ENCODE results near the gene PBX1.

PBX1 gene

DNA sequence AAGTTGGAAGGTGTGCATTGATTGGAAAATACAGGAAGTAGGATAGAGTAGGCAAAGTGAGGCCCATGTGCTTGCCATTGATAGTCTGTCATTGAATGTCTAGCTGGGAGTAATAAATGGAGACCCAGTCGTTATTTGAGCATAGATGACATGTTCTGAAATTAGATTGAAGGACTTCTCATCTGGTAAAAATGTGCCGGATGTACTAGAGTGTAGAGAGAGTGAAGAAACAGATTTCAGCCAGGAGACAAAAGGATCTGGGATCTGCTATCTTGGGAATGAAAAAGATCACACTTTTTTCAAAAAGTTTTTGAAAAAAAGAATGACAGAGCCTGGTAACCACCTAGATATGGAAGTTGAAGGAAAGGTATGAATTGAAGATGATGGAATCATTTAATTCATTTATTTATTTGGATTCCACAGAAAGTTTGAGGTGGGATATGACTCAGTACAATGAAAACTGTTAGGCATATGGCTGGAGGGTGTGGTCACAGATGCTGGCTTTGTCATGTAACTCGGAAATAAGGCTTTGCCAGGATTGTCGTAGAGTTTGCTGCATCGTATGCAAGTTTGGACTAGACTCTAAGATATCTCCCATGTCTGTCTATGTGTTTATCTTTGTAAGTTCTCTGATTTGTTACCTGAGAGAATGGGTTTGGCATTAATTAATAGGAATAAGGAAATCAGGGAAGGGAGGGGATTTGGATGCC lies 137.1 kb downstream of the PBX1 start:
- DNase-seq (ENCODE audit: low spot score): no peak

DNA sequence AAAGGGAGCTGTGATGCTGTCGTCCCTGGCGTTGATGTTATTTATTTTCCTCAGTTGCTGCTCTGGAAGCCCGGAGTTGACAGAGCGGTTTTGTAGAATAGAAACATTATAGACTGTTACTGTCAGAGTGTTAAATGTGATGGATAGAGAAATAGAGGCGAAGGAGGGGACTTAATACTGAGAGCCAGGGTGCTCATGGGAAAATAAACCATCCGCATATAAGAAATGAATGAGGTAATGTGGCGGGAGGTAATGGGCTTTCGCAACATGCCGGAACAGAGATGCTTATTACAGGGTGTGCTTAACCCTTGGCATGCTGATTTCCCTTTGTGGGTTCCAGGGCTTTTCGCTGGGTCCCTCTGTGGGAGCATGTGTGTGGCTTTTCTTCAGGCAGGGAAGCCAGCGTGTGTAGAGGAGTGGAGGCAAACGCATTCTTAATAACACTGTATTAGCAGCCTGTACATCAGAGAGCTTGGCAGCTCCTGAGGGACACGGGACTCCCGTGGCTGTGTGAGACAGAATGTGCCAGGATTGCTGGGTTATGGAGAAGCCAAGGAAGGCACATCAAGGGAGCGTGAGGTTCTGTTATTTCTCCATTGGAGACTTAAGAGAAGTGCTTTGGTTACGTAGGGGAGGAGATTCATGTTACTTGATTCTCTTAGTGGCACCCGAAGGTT lies 141.0 kb downstream of the PBX1 start:
- DNase-seq (ENCODE audit: low spot score): no peak

DNA sequence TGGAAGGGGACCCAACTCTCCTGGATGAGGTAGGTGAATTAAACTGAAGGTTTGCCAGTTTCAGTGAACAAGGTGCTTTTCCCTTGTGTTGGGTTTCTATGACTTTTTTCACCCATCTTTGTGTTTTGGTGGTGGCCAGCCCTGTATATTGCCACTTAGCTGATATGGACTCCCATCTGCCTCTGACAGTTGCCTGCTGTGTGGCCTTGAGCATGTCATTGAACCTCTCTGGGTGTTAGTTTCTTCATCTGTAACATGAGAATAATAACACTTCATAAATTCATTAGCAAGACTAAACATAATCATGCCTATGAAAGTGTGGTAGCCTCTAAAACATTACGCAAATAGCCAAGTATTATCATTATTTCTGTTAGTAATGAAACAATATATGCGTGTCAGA lies 141.7 kb downstream of the PBX1 start:
- DNase-seq (ENCODE audit: low spot score): no peak

DNA sequence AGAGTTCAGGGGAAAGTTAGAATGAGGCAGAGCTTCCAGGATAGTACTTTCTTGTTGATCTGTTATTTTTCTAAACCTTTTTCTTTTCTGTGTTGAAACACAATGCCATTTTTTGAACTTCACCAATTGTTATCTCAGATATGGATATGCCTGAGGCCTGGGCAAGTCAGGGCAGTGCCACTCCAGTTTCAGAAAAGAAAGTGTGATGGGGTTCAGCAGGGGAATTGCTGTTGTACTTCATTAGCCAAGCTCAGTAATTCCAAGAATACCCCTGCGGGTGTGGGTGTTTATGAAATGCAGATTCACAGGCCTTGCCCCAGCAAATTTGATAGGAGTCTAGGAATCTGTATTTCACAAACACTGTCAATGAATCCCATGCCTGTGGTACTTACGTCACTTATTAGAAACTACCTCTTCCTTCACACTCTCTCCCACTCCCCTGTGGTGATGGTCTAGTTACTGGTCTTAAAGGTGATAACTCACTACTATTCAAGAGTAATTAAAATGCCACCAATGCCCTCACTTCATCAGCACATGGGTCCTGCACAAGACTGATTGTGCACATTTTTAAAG lies 142.3 kb downstream of the PBX1 start:
- no peak for DNase-seq (ENCODE audit: low spot score)

DNA sequence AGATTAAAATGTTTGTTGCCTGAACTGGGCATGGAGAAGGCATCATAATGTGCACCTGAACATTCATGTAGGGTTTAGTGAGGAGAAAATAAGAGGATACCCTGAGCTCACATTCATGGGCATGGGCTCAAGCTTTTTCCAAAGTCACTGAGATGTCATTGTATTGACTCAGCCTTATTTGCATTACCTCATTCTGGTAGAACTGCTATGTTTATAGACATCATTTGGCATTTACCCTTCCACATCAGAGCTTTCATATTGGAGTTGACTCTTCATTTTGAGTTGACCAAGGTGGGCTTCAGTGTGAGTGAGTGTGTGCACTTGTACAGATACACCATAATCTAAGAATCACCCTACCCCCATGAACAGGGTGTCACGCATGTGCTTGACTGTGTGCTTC lies 143.2 kb downstream of the PBX1 start:
- DNase-seq (ENCODE audit: low spot score): no peak

DNA sequence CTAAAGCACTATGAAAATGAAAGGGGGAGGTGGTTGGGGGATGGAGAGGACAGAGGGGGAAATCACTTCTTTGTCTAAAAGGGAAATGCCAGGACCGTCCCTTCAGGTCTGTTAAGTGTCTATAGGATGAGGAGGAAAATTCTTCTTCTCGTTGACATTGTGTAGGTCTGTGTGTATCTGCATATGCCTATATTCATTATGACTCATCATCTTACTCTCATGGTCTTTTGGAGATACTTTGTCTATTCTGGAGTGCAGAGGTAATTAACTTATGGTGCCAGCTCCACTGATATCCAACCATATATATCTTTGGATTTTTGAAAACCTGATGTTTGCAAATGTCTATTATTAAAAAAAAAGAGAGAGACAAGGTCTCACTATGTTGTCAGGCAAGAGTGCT lies 143.7 kb downstream of the PBX1 start:
- no peak for DNase-seq (ENCODE audit: low spot score)

DNA sequence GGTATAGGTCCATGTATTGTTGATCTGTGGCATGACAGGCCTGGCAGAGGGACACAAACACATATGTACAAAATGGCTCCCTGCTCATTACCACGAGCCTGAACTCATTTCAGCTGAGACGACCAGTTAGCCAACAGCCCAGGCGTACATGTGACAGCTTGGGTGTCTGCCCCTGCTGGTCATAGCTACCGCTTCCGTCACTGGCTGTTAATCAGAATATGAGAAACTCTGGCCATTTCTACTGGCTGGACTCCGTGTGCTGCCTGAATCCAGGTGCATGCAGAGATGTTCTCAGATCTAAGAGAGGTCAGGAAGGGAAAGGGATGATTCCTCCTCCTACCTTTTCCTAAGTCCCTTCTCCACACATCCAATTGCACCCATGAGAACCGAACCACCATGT lies 144.5 kb downstream of the PBX1 start:
- DNase-seq (ENCODE audit: low spot score): no peak

DNA sequence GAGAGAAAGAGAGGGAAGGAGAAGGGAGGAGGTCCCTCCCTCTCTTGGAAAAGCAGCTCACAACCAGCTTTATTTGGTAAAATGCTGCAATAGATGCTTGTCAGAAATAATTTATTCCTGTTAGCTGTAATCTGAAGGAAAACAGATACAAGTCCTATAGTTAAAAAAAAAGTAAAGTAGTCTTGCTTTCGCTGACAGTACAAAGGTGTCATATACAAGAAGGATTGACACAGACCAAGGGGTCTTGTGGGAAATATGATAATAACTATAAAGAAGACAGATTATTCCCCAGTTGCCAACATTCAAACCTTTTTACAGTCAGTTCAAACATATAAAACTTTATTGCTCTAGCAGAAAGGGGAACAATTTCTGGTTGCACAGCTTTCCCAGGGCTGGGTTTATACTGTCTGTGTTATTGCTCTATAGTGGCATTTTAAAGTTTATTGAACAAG lies 145.0 kb downstream of the PBX1 start:
- no peak for DNase-seq (ENCODE audit: low spot score)

DNA sequence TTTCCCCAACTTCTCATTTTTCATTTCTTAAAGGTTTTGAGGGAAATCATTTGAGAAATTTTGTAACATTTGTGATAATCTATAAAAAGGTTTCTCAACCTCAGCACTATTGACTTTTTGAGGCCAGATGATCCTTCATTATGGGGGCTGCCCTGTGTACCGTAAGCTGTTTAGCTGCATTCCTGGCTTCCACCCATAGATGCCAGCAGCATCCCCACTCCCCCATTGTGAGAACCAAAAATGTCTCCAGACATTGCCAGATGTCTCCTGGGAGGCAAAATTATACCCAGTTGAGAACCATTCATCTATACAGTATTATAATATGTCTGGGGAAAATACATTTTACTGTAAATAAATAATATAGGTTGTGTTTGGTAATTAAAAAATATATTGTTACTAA lies 146.0 kb downstream of the PBX1 start:
- no peak for DNase-seq (ENCODE audit: low spot score)

DNA sequence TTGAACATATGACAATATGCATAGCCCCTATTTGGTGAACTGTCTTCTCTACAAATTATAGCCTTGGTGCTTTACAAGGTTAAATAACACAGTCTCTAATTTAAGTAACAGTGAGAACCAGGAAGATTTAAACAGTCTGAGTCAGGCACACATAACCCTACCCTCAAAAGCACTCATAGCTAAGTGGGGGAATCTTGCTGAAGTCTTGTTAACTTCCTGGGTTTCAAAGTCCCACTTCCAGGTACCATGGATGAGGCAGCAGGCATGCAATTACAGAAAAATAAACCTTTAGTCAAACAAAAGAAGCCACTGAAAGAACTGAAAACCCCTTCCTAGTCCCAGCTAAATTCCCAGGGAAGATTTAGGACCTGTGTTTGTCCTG lies 147.6 kb downstream of the PBX1 start:
- no peak for DNase-seq (ENCODE audit: low spot score)

DNA sequence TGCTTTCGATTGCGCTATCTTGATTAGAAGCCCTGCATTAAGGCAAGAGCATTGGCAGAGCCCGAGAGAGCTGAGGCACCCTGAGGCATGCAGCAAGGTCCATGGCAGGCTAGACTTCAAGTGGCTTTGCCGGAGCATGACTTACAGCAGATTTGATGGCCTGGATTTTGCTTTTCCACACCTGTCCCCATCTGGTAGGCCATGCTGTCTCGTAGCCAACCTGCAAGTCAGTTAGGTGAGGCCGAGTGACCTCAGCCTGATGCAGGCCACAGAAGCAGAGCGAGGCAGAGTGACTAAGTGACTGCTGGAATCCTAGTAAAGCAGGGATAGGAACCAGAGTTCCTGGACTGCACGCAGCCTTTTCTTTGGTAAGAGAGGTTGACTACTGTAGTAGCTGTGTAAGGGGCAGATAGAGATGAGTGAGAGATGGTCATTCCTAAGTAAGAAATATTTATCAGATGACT lies 148.9 kb downstream of the PBX1 start:
- DNase-seq (ENCODE audit: low spot score): no peak

DNA sequence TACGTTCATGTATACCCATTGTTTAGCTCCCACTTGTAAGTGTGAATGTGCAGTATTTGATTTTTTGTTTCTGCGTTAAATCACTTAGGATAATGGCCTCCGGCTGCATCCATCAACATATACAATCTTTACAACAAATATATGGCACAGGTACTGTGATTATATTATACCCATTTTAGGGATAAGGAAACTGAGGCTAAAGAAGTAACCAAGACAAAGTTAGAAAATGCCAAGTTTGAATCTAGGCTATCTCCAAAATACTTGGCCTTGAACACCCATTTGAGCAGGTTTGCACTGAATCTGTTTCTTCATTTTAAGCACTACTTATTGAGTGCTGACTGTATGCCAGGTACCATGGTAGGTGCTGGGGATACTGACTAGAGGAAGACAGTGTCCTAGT lies 149.6 kb downstream of the PBX1 start:
- DNase-seq (ENCODE audit: low spot score): no peak

DNA sequence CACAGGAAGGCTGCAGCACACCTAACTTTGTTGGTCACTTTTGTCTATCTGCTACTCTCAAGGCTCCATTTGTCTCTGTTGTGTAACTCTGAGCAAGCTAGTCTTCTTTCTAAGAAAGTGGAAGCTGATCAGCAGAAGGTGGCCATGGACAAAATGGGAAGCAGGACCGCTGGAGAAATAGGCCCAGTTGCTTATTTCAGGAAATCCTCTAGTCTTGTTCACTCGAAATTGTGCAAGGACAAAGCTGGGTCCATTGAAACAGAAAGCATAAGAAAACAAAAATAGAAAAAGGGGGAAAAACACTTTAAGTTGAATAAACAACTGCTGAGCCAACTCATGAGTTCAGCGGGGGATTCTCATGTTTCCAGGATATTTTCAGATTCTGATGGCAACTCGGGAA lies 150.1 kb downstream of the PBX1 start:
- DNase-seq (ENCODE audit: low spot score): no peak

DNA sequence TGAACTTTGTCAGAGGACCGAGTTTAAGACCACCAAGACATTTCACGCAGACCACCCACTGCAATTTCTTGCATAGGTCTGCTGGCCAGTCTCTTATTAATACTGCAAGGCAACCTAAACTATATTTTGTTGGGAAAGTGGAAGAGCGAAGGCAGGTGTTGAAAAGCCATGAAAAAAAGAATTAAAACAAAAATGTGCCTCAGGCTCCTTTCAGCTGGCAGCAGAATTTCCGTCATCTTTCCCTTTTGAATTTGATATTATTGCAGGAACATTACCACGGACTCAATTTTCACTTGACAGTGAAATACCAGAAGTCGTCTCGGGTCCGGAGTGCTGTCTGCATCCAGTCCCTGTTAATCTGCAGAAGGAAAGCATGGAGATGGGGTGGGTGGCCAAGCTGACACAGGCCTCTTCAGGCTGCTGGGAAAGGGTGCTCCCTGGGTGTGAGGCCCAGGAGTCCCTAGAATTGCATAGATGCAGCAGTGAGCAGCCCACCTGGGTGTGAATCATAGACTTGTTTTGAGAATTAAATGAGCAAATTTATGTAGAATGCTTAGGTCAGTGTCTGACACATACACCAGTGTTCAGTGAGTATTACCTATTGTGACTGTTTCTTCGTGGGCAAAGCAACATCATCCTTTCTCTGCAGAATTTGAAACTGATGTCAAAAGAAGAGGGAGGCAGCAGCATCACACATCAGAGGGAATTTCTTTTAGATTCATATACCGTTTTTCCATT lies 150.7 kb downstream of the PBX1 start:
- no peak for DNase-seq (ENCODE audit: low spot score)

DNA sequence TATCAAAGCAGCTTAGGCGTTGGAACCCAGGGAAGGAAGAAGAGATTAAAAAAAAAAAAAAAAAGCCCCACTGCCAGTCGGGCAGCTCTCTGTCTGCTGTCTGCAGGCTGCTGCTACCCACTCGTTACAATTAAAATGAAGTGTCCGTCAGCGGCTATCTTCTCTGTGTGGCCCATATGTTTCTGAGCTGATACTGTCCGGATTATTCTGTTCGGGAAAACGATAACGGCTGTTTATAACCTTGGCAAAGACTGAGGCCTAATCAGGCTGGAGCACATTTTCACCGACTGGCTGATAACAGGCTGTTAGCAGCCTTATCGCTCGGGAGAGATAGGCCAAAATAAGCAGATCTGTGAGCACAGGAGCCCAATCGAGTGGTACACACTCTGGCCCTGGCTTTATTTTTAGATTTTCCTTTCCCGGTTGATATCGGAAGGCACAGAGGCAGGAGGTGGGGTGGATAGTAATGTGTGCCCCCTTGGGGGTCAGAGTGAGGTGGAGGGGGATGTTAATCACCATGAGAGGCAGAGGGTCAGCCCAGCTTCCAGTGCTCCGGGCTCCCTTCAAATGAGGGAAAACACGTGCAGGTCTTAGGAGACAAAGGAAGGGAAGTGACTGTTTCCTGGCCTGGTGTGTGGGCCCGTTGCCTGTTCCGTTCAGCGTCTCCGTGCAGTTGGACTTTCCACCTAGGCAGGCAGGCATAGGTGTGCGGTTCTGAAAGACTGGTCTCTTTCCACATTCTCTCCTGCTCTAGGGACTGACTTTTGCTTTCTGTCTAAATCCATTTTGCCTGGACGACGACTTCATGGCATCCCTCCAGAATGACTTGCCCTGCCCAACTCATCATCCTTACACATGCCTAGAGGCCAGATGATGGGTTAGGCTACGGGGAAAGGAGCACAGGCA lies 153.4 kb downstream of the PBX1 start:
- DNase-seq (ENCODE audit: low spot score): no peak

DNA sequence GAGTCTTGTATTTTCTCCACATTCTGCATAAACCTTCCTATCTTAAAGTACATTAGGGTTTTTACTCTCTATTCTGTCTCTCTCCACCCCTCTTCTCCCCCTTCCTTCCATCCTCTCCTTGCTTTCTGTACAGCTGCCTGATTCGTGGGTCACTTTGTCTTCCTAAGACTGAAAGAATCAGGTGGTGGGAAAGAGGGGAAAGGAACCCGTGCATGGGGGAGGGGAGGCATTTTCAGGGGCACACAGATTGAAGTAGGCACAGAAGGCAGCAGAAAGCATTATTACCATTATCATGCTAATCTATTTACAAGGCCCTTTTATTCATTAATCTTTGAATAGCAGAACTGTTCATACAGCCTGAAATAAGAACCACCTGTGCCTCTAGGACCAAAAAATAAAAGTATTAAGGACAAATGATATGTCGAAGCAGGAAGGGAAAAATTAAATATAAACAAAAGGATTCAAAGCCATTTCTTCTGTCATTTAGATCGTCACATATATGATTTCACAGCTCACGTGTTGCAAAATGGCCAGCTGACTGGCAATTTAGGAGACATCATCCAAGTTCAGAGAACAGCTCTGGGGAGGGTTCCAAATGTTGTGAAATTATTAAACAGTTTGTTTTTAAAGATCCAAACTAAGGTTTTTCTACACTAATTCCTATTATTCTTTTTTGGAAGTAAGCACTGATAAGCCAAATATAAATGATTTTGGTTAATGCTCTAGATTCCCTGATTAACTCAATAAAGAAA lies 154.6 kb downstream of the PBX1 start:
- DNase-seq (ENCODE audit: low spot score): no peak

DNA sequence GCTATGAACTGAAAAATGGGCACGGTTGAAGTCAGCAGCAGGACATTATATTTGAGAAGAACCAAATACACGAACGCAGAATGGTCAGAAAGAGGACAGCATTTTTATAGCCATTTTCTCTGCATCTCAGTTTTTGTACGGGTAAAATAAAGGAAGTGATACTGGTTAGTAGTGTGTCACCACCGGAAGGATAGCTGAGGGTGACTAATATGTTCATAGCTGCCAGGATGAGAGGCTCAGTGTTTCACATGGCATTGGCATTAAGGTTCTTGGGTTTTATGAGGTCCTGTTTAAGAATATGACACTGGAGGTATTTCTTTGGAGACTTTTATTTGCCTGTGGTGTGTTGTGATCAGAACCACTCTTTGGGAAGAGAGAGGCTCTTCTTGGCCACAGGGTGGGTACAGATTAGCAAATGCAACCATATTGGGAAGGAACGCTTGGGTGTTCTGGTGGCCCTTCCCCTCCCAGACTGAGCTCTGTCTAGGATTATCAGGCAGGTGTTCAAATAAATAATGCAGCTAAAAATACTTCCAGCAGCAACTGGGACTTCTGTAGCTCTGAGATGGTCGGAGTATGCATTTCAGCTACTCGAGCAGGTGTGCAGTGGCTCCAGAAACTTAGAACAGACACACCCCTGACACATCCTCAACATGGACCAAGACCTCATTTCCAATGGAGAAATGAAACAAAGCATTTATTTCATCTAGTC lies 158.2 kb downstream of the PBX1 start:
- DNase-seq (ENCODE audit: low spot score): no peak

DNA sequence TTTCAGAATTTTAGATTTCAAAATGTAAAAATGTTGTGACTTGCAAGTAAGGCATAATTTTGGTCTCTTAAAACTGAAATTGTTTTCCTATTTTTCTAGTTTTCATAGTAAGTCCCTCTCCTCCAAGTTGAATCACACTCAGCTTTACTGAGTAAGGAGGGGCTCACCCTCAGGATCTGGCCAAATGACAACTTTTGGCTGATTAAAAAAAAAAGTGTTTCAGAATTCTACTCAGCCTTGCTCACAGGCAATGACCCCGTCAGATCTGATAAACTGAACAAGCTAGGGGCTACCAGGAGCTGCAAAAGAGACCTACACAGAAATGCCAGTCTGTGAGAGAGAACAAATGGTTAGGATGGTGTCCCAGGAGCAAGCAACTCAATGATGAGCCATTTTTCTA lies 159.8 kb downstream of the PBX1 start:
- DNase-seq (ENCODE audit: low spot score): no peak

DNA sequence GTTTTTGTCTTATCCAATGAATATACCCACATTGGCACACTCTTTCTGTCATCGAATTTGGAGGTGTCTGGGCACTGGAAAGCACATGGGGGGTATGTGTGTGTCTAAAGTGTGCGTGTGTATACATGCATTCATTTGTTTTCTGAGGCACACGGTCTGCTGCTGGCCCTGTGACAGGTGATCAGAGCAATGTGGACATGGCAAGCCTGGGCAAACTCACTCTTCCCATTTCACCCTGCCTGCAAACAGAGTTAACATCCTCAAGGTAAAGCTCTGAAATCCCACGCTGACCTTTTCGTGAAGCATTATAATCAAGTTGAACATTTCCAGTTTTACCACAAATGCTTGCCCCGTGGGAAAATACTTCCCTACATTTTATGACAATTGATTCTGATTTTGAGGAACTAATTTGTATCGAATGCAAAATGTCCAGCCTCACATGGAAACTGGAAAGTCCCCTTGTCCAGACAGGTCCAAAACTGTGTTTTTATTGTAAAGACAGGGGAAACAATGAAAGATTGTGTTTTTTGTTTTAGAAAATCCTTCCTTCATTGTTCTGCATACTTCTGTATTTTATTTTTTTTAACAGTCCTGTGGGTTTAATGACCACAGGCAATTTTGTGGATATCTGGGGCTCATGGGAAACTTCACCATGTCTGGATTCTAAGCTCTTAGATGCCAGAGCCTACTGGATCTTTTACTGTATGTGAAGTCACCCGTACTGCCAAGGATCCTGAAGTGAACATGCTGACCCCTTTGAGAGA lies 160.9 kb downstream of the PBX1 start:
- DNase-seq (ENCODE audit: low spot score): no peak
